IMR-90 (cell line): ENCODE measurements around the gene KCNS1. TPM values are rescaled to one million over a fixed set of nuclear protein-coding genes. Genes with fewer than 3 reads are reported as not detected.

Experiments
- ATAC-seq: fragments of 200-7000 bp; cut with Tn5 transposase; 2 replicates; pipeline ENCODE4 v1.9.1; 2020; ENCODE audit warnings: low read depth, mild to moderate bottlenecking, moderate library complexity
- BruUV-seq: library from RNA; stranded (reverse); fragments of 400-500 nt; replicated peaks from 2 replicates; lab custom pipeline; 2021; lab: Mats Ljungman, UMichigan
- CTCF ChIA-PET: fragments of 300-600 bp; formaldehyde crosslinking; extraction: SDS; loops from one replicate; lab custom pipeline; 2021; ENCODE audit warnings: antibody characterized with exemption; lab: Yijun Ruan, JAX
- POLR2A ChIA-PET: fragments of 300-600 bp; sonication (Branson Sonifier 250); formaldehyde crosslinking; loops from one replicate; lab custom pipeline; 2022; ENCODE audit warnings: antibody characterized with exemption; ENCODE audit not compliant: unreplicated experiment; lab: Charles Lee
- DNase-seq: peaks from one replicate; pipeline ENCODE4 v3.0.0; 2013
- H2AFZ ChIP-seq: replicated peaks from 2 replicates; pipeline ENCODE3; 2013; ENCODE audit warnings: low read length, mild to moderate bottlenecking; ENCODE audit not compliant: poor library complexity
- H2AK5ac ChIP-seq: 2 replicates; pipeline ENCODE4 v1.6.1; 2013; ENCODE audit warnings: low read depth, low read length, inconsistent platforms
- H2AK9ac ChIP-seq: replicated peaks from 2 replicates; pipeline ENCODE3; 2013; ENCODE audit warnings: mild to moderate bottlenecking, low read depth, low read length, moderate library complexity; ENCODE audit not compliant: poor library complexity
- H2BK120ac ChIP-seq: 2 replicates; pipeline ENCODE4 v1.6.1; 2013; ENCODE audit warnings: low read depth, low read length, inconsistent platforms
- H2BK15ac ChIP-seq: 3 replicates; pipeline ENCODE4 v1.6.1; 2013; ENCODE audit warnings: low read depth, low read length, inconsistent platforms
- H2BK20ac ChIP-seq: 2 replicates; pipeline ENCODE4 v1.6.1; 2013; ENCODE audit warnings: low read depth, mild to moderate bottlenecking, inconsistent platforms, low read length, moderate library complexity
- H2BK5ac ChIP-seq: 2 replicates; pipeline ENCODE4 v1.6.1; 2013; ENCODE audit warnings: mild to moderate bottlenecking, low read depth, low read length, inconsistent platforms; ENCODE audit not compliant: poor library complexity, severe bottlenecking
- H3K14ac ChIP-seq: replicated peaks from 2 replicates; pipeline ENCODE4 v1.6.1; 2013; ENCODE audit warnings: low read depth, low read length, inconsistent platforms
- H3K18ac ChIP-seq: 2 replicates; pipeline ENCODE4 v1.6.1; 2013; ENCODE audit warnings: low read depth, low read length, control low read depth
- H3K23ac ChIP-seq: 2 replicates; pipeline ENCODE4 v1.6.1; 2013; ENCODE audit warnings: low read depth, low read length, inconsistent platforms
- H3K27ac ChIP-seq: 2 replicates; pipeline ENCODE4 v1.5.1; 2013; ENCODE audit warnings: mild to moderate bottlenecking, control low read depth, low read length; ENCODE audit not compliant: insufficient read depth
- H3K27me3 ChIP-seq: 2 replicates; pipeline ENCODE4 v1.6.1; 2013; ENCODE audit warnings: low read length; ENCODE audit not compliant: control insufficient read depth, insufficient read depth
- H3K36me3 ChIP-seq: 2 replicates; pipeline ENCODE4 v1.6.1; 2013; ENCODE audit warnings: low read length, mixed read lengths; ENCODE audit not compliant: control insufficient read depth, insufficient read depth
- H3K4ac ChIP-seq: 2 replicates; pipeline ENCODE4 v1.6.1; 2013; ENCODE audit warnings: low read depth, low read length, inconsistent platforms
- H3K4me1 ChIP-seq: 2 replicates; pipeline ENCODE4 v1.6.1; 2013; ENCODE audit warnings: low read length, mixed read lengths; ENCODE audit not compliant: control insufficient read depth, insufficient read depth
- H3K4me2 ChIP-seq: 2 replicates; pipeline ENCODE4 v1.6.1; 2013; ENCODE audit warnings: low read depth, mild to moderate bottlenecking, control low read depth, low read length, moderate library complexity
- H3K4me3 ChIP-seq: 2 replicates; pipeline ENCODE4 v1.5.1; 2013; ENCODE audit warnings: low read depth, mild to moderate bottlenecking, control low read depth, low read length, moderate library complexity; ENCODE audit not compliant: insufficient read depth
- H3K56ac ChIP-seq: 2 replicates; pipeline ENCODE4 v1.6.1; 2013; ENCODE audit warnings: low read length, inconsistent platforms; ENCODE audit not compliant: insufficient read depth; ENCODE audit errors: extremely low read depth
- H3K79me1 ChIP-seq, 2 experiments: 2 replicates each; pipeline ENCODE4 v1.6.1; 2013; ENCODE audit warnings: low read length in 2 of 2, inconsistent platforms in 1 of 2, low read depth in 1 of 2
- H3K9ac ChIP-seq: 2 replicates; pipeline ENCODE4 v1.6.1; 2013; ENCODE audit warnings: low read depth, low read length, control low read depth
- H3K9me1 ChIP-seq: 2 replicates; pipeline ENCODE4 v1.6.1; 2013; ENCODE audit warnings: low read length, inconsistent platforms; ENCODE audit not compliant: insufficient read depth
- H3K9me3 ChIP-seq: 2 replicates; pipeline ENCODE4 v1.6.1; 2013; ENCODE audit warnings: low read length; ENCODE audit not compliant: control insufficient read depth, insufficient read depth
- H4K20me1 ChIP-seq: 2 replicates; pipeline ENCODE4 v1.6.1; 2013; ENCODE audit warnings: low read length, inconsistent platforms; ENCODE audit not compliant: insufficient read depth
- H4K5ac ChIP-seq: 2 replicates; pipeline ENCODE4 v1.6.1; 2013; ENCODE audit warnings: mild to moderate bottlenecking, low read depth, low read length, control low read depth
- H4K8ac ChIP-seq, 2 experiments: 2 replicates each; pipeline ENCODE4 v1.6.1; 2013; ENCODE audit warnings: low read depth in 2 of 2, low read length in 2 of 2, control low read depth in 1 of 2, inconsistent platforms in 1 of 2
- H4K91ac ChIP-seq: 2 replicates; pipeline ENCODE4 v1.6.1; 2013; ENCODE audit warnings: low read depth, low read length, inconsistent platforms; ENCODE audit not compliant: insufficient read depth
- BHLHE40 ChIP-seq: fragments of 150-350 bp; IDR thresholded peaks from 2 replicates; pipeline ENCODE4 v1.6.1; 2016; ENCODE audit warnings: mild to moderate bottlenecking, low read depth, low read length
- CHD1 ChIP-seq: IDR thresholded peaks from 2 replicates; pipeline ENCODE4 v1.6.1; 2012; ENCODE audit warnings: low read depth, low read length, improper control_type of control experiment
- MAZ ChIP-seq: IDR thresholded peaks from 2 replicates; pipeline ENCODE4 v1.6.1; 2012; ENCODE audit warnings: low read depth, mild to moderate bottlenecking, low read length, improper control_type of control experiment, moderate library complexity, borderline replicate concordance
- MXI1 ChIP-seq: IDR thresholded peaks from 2 replicates; pipeline ENCODE4 v1.6.1; 2012; ENCODE audit warnings: low read depth, mild to moderate bottlenecking, low read length, moderate library complexity, borderline replicate concordance
- WGBS, 2 experiments: methylation state at CpG; one replicate each; pipeline versions ENCODE4 v1.1.5 to v1.1.7; 2013; ENCODE audit warnings: missing lambda C conversion rate in 2 of 2; ENCODE audit not compliant: insufficient read length in 1 of 2; ENCODE audit errors: extremely low coverage in 2 of 2; 5-methylcytosine and 5-hydroxymethylcytosine counted together
- dilution Hi-C: fragments of 300-500 bp; cut with HindIII; formaldehyde crosslinking; loops from one replicate; pipeline ENCODE4 v1.14.3; 2018; ENCODE audit warnings: low sequenced_read_pairs; ENCODE audit not compliant: unreplicated experiment
- in situ Hi-C: fragments of 300-500 bp; cut with MboI; formaldehyde crosslinking; loops from 3 replicates; pipeline ENCODE4 v1.14.3; 2019; ENCODE audit warnings: low sequenced_read_pairs, inconsistent platforms, mixed read lengths
- intact Hi-C: fragments of 100-400 bp; cut with micrococcal nuclease; formaldehyde crosslinking; loops from 2 replicates; pipeline ENCODE4 v1.10.0; 2022
- polyA plus RNA-seq, 3 experiments: library from polyadenylated mRNA; depleted of rRNA; stranded (reverse); fragments of >200 nt; gene quantifications; 2 replicates each; pipeline ENCODE4 v1.2.3, GENCODE V29; 2012; ENCODE audit warnings: low replicate concordance in 1 of 3
- total RNA-seq: library from RNA; depleted of rRNA; stranded (reverse); fragments of >200 nt; gene quantifications from 2 replicates; pipeline ENCODE4 v1.2.3, GENCODE V29; 2012

KCNS1 gene
- total and polyA plus RNA-seq, 2 of the 4 experiments (the other 2 are of a cell fraction), result 0.54 to 0.62 TPM

GRCh38 chr20:45053430-45054351 lies 47.2 kb downstream of the KCNS1 start:
- WGBS, 2 experiments, result 94% methylated on average over 3 of the region's 8 CpGs; no CpG with 5 or more reads in 1 of the 2 experiments
- DNase-seq, result no peak
- Histone ChIP-seq H2AK9ac (no peak overlapping the region), H3K79me1 (peaks cover 11 to 20% of the 10 kb centered on the region in 2 experiments; a peak in 3 of 4 replicates), H2BK20ac (peak overlapping the region; percentile 43), H2BK5ac (peak overlapping the region; percentile 85), H3K9ac (peak overlapping the region; percentile 33; the same call in 1 of the 2 replicates), H4K8ac (peak overlapping the region; percentile 22 to 65; a peak in 3 of 4 replicates), H2BK15ac (peak overlapping the region; percentile 73; the same call in 2 of the 3 replicates), H4K5ac (peak overlapping the region; percentile 92), H3K14ac (peak overlapping the region; percentile 30; the same call in 1 of the 2 replicates), H2AFZ (no peak overlapping the region), H2BK120ac (peak overlapping the region; percentile 64; the same call in 1 of the 2 replicates), H4K20me1 (no peaks in the 10 kb centered on the region), H3K4me1 (peaks cover 14% of the 10 kb centered on the region), H3K27me3 (no peaks in the 10 kb centered on the region), H3K4me2 (peak overlapping the region; percentile 57; the same call in 1 of the 2 replicates), H3K9me1 (0 out of 2 replicates have a peak, but pooled peaks cover 5% of the 10 kb centered on the region), H3K27ac (peak overlapping the region; percentile 72; the same call in 1 of the 2 replicates), H2AK5ac (peak overlapping the region; percentile 54; the same call in 1 of the 2 replicates), H3K23ac (no peak overlapping the region), H3K9me3 (no peaks in the 10 kb centered on the region), H3K36me3 (peaks cover 3% of the 10 kb centered on the region), H3K4me3 (no peak overlapping the region), H3K4ac (peak overlapping the region; percentile 26; the same call in 1 of the 2 replicates), H3K56ac (peak overlapping the region; percentile 45; the same call in 1 of the 2 replicates), H4K91ac (peak overlapping the region; percentile 57), H3K18ac (peak overlapping the region; percentile 93; the same call in 1 of the 2 replicates)
- intact Hi-C loops, result loop anchor here (5.0 kb wide), 2 partner anchors 34 to 719 kb away; no protein-coding TSS in a partner anchor
- ChIA-PET POLR2A (interaction anchor here (0.6 kb wide), 1 partner anchor 789 kb away, joined by 3 read pairs; no protein-coding TSS in a partner anchor), CTCF (interaction anchor here (0.7 to 3.0 kb wide), 2 partner anchors 9 to 13 kb away, joined by 3 to 18 read pairs; no protein-coding TSS in a partner anchor)
- TF ChIP-seq BHLHE40, result no peak
- no peak for TF ChIP-seq CHD1
- no peak for TF ChIP-seq MAZ
- no peak for TF ChIP-seq MXI1
- dilution Hi-C loops, result no loop called here
- in situ Hi-C loops, result no loop called here
- BruUV-seq, result no TSS peak
- ATAC-seq, result peak; percentile 56; the same call in 1 of the 2 replicates
